HEK293T (cell line): Measurements from ENCODE around the gene FNDC3B.

Experiments used
- FOXK2 ChIP-seq: fragments of 450-650 bp; IDR thresholded peaks from 2 replicates; pipeline ENCODE4 v1.6.1; 2016; ENCODE audit warnings: mild to moderate bottlenecking
- FOXM1 ChIP-seq: fragments of 450-650 bp; IDR thresholded peaks from 2 replicates; pipeline ENCODE4 v1.6.1; 2017; ENCODE audit warnings: mild to moderate bottlenecking, borderline replicate concordance
- HDGF ChIP-seq: fragments of 450-650 bp; IDR thresholded peaks from 2 replicates; pipeline ENCODE4 v1.6.1; 2017; ENCODE audit warnings: antibody characterized with exemption, borderline replicate concordance
- LEF1 ChIP-seq: fragments of 450-650 bp; IDR thresholded peaks from 2 replicates; pipeline ENCODE4 v1.6.1; 2017; ENCODE audit warnings: mild to moderate bottlenecking, borderline replicate concordance
- SP1 ChIP-seq: fragments of 450-650 bp; IDR thresholded peaks from 2 replicates; pipeline ENCODE4 v1.6.1; 2017
- SUZ12 ChIP-seq: fragments of 450-650 bp; IDR thresholded peaks from 2 replicates; pipeline ENCODE4 v1.6.1; 2016; ENCODE audit warnings: mild to moderate bottlenecking
- TARDBP ChIP-seq: fragments of 450-650 bp; IDR thresholded peaks from 2 replicates; pipeline ENCODE4 v1.6.1; 2016

DNA sequence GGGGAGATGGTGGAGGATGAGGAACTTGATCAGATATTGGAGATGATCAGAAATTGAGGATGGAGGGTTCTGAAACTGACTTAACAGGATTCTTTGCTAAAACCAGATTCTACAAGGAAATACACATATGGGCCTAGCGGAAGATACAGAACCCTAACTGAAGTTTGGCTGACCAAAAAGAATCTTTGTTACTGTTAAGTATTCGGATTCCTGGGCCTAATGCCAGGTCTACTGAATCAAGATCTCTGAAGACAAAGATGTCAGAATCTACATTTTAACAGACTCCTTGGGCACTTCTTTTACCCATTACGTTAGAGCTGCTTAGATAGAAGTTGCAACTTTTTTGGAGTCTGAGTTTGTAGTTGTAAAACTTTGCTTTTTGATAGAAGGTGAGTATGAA, 137.7 kb downstream of the FNDC3B start:
- TF ChIP-seq LEF1 (no peak), FOXK2 (no peak), HDGF (no peak), TARDBP (no peak), FOXM1 (no peak), SP1 (no peak), SUZ12 (no peak)
